BJ (cell line): Measurements from ENCODE around the gene ADTRP. TPM values are rescaled to one million over a fixed set of nuclear protein-coding genes. Genes with fewer than 3 reads are reported as not detected.
"Not testable (repeated sequence)": the region's sequence is repeated elsewhere in the genome, so short reads cannot be mapped to it uniquely, and the experiment has no call there.

Source experiments
- CTCF ChIA-PET: fragments of 350-600 bp; formaldehyde crosslinking; extraction: SDS; loops from one replicate; lab custom pipeline; 2021; ENCODE audit warnings: antibody characterized with exemption, inconsistent platforms; lab: Yijun Ruan, JAX
- POLR2A ChIA-PET: fragments of 300-600 bp; sonication (Branson Sonifier 250); formaldehyde crosslinking; extraction: SDS; loops from one replicate; lab custom pipeline; 2021; ENCODE audit warnings: antibody characterized with exemption; lab: Charles Lee
- DNase-seq: peaks from one replicate; pipeline ENCODE4 v3.0.0-alpha.2; 2011; ENCODE audit warnings: low read depth
- H3K27me3 ChIP-seq: 2 replicates; pipeline ENCODE4 v1.6.0; 2011; ENCODE audit warnings: low read length; ENCODE audit not compliant: control insufficient read depth, insufficient read depth
- H3K36me3 ChIP-seq: 2 replicates; pipeline ENCODE4 v1.5.1; 2011; ENCODE audit warnings: low read length; ENCODE audit not compliant: control insufficient read depth, insufficient read depth
- H3K4me3 ChIP-seq: 2 replicates; pipeline ENCODE4 v1.5.1; 2011; ENCODE audit warnings: low read depth, mild to moderate bottlenecking, control low read depth, low read length
- polyA plus RNA-seq: library from polyadenylated mRNA; depleted of rRNA; stranded (reverse); fragments of >200 nt; gene quantifications from 2 replicates; pipeline ENCODE4 v1.2.3, GENCODE V29; 2011
- TF ChIP-seq, protein P1 (sequence below): IDR thresholded peaks from 2 replicates; pipeline ENCODE4 v1.5.1; 2011; ENCODE audit warnings: low read depth, mild to moderate bottlenecking, control low read depth, inconsistent platforms, low read length, moderate library complexity; ENCODE audit not compliant: insufficient read depth

Gene ADTRP
- polyA plus RNA-seq, 1 experiment: 0.58 TPM

DNA sequence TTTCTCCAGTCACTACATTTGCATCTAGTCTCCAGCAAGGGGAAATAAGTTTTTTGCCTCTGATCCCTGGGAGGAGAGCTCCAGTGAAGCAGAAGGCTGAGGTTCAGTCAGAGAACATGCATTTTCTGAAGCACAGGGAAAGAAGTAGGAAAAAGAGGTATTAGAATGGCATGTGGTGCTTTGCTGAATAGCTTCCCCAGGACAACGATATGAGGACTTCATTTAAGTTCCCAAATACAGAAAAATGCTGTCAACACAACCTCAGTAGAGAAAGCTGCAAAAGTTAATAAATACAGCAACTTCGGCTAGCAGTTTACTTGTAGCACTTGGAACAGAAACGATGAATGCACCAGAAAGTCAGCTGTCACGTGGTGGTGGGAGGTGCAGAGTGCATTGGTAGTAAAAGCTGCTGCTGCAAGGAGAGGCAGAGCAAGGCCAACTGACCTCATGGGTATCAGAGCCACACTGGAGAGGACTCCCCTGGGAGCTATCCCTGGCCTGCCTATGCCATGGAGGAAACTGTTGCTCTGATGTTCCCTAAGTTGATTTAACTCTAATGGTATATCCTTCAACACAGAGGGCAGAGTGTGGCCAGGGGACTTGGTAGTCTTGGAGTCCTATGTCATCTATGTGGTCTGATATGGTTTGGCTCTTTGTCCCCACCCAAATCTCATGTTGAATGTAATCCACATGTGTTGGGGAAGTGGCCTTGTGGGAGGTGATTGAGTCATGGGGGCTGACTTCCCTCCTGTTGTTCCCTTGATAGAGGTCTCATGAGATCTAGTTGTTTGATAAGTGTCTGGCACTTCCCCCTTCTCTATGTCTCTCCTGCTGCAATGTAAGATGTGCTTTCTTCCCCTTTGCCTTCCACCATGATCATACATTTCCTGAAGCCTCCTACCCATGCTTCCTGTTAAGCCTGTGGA lies 85.9 kb downstream of the ADTRP start:
- ChIA-PET POLR2A (no interaction called here), CTCF (interaction anchor here (0.7 to 1.2 kb wide), 2 partner anchors 9 to 214 kb away, joined by 3 read pairs; no protein-coding TSS in a partner anchor)
- Histone ChIP-seq H3K36me3 (no peaks in the 10 kb centered on the region), H3K4me3 (no peak overlapping the region), H3K27me3 (no peaks in the 10 kb centered on the region)
- TF ChIP-seq, protein P1, sequence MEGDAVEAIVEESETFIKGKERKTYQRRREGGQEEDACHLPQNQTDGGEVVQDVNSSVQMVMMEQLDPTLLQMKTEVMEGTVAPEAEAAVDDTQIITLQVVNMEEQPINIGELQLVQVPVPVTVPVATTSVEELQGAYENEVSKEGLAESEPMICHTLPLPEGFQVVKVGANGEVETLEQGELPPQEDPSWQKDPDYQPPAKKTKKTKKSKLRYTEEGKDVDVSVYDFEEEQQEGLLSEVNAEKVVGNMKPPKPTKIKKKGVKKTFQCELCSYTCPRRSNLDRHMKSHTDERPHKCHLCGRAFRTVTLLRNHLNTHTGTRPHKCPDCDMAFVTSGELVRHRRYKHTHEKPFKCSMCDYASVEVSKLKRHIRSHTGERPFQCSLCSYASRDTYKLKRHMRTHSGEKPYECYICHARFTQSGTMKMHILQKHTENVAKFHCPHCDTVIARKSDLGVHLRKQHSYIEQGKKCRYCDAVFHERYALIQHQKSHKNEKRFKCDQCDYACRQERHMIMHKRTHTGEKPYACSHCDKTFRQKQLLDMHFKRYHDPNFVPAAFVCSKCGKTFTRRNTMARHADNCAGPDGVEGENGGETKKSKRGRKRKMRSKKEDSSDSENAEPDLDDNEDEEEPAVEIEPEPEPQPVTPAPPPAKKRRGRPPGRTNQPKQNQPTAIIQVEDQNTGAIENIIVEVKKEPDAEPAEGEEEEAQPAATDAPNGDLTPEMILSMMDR: no peak
- DNase-seq: no peak

DNA sequence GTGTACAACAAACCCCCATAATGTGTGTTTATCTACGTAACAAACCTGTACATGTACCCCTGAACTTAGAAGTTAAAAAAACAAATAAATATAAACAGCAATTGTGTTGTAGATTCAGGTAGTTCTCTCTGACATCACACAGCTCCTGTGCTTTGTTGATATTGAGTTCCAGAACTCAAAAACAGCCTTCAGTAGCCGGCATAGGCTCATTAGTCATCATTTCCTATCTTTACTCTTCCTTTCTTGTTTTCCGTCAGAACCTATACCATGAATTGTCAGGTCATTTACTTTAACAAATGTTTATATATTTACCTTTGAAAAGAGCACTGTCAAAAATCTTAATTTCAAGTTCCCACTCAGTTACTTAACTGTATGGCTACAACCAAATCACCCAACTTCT lies 88.8 kb downstream of the ADTRP start:
- POLR2A ChIA-PET: no interaction called here
- CTCF ChIA-PET: no interaction called here
- TF ChIP-seq, protein P1: no peak

DNA sequence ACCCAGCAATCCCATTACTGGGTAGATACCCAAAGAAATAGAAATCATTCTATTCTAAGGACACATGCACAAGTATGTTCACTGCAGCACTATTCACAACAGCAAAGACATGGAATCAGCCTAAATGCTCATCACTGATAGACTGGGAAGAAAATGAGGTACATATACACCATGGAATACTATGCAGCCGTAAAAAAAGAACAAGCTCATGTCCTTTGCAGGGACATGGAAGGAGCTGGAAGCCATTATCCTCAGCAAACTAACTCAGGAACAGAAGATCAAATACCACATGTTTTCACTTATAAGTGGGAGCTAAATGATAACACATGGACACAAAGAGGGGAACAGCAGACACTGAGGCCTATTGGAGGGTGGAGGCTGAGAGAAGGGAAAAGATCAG lies 89.2 kb downstream of the ADTRP start:
- H3K4me3 ChIP-seq, H3K36me3 ChIP-seq, H3K27me3 ChIP-seq, POLR2A ChIA-PET, DNase-seq: not testable (repeated sequence)
- CTCF ChIA-PET: interaction anchor here (1.4 kb wide), 2 partner anchors 33 to 600 kb away, joined by 3 to 4 read pairs; partner anchors contain the start of gene EDN1

More for the DNA sequence above, 88.8 kb downstream of the ADTRP start:
- Histone ChIP-seq H3K27me3 (no peaks in the 10 kb centered on the region), H3K4me3 (no peak overlapping the region), H3K36me3 (no peaks in the 10 kb centered on the region)
- no peak for DNase-seq

DNA sequence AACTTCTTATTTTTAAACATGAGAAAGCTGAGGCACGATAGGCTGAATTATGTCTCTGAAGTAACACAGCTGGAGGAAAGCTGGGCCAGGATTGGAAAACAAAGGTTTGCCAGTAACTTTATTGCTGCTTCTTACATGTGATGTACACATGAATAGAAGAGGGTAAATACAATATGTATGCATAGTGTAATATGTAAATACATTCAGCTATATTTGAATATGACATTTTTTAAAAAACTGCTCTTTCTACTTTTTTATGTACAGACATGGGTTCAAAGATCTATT lies 90.2 kb downstream of the ADTRP start:
- ChIA-PET POLR2A (no interaction called here), CTCF (interaction anchor here (0.6 to 1.6 kb wide), 7 partner anchors 13 to 602 kb away, joined by 3 to 4 read pairs (median 3); partner anchors contain the start of gene EDN1)
- H3K36me3 ChIP-seq: no peaks in the 10 kb centered on the region
- H3K4me3 ChIP-seq: no peak overlapping the region
- TF ChIP-seq, protein P1: no peak
- H3K27me3 ChIP-seq: no peaks in the 10 kb centered on the region
- DNase-seq: no peak

DNA sequence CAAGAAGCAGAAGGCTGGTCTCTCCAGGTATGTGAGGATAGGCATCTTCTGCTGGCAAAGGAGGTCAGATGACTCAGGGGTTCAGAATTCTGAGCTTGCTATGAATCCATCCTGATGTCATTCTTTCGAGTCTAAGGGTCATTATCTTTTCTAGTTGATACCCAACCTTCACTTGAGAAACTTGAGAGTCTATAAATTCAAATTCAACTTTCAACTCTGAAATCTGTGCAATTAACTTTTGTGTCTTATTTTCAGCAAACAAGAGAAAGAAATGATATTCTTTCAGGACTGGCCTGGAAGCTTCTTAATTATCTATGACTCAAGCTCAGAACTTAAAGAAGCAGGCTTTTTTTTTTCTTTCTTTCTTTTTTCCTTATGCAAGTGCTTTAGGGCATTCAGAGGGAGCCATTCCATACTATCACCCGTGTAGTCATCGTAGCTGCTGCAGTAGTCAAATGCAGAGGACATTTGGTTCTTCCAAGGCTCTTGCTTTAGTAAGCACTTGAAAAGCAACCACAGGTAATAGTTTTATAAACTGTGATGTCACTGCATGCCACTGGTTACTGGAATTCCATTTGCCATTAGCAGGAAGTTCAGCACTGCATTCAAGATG lies 93.0 kb downstream of the ADTRP start:
- POLR2A ChIA-PET: interaction anchor here (0.6 kb wide), 1 partner anchor 46 kb away, joined by 3 read pairs; no protein-coding TSS in a partner anchor
- no peak overlapping the region for H3K4me3 ChIP-seq
- DNase-seq: no peak
- CTCF ChIA-PET: interaction anchor here (0.6 kb wide), 1 partner anchor 534 kb away, joined by 4 read pairs; no protein-coding TSS in a partner anchor
- no peaks in the 10 kb centered on the region for H3K27me3 ChIP-seq
- TF ChIP-seq, protein P1: no peak
- no peaks in the 10 kb centered on the region for H3K36me3 ChIP-seq
